ENCODE data around the gene PAPPA2.

The PAPPA2 gene

DNA sequence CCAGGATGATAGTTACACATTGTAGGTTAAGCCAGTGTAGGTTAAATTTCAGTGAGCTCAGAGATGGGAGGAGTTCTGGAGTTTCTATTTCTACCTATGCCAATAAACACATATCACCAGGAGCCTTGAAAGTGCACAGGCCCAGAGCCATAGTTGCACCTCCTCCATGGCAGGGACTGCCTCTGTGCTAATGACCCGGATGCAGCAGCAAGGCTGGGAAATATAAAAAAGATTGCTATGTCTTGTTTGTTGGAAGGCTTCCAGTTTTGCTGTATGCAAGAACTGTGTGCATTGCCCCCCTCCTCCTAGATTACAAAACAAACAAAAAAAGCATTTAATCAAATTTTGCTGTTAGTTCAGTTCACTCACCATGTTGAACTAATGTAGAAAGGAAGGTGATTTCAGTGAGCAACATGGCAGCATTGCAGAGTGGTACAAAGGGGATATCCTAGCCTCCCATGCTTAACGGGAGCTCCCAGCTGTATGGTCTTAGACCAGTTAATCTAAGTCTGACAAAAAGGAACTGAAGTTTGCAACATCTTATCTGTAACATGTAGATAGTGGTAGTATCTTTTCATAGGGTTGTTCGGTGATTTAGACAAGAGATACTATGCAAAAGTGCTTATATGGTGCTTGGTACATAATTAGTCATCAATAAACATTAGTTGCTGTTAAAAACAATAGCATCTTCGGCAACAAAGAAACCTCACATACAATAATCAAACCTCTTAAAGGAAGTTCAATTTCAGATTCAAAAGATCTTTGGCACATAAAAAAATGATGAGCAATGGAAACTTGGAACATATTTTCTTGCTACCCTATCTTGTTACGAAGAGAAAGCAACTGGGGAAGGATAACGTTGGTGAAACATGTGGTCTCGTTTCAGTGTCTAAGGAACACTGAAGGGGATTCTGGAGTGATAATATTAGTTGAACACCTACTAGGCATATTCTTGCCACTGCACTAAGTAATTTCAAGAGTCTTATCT is 392.1 kb downstream of the PAPPA2 start:
- Mint-ChIP-seq H3K4me3 (no peak overlapping the region), H3K9me3 (ENCODE audit: low read depth) (no peaks in the 10 kb centered on the region), H3K36me3 (no peaks in the 10 kb centered on the region), H3K27ac (no peak overlapping the region), H3K4me1 (ENCODE audit: low read depth) (no peaks in the 10 kb centered on the region), H3K27me3 (peaks cover 5% of the 10 kb centered on the region)

GRCh38 chr1:176857632-176858031 is 394.7 kb downstream of the PAPPA2 start:
- no peak overlapping the region for H3K27ac Mint-ChIP-seq
- peaks cover 7% of the 10 kb centered on the region for H3K9me3 Mint-ChIP-seq (ENCODE audit: low read depth)
- no peaks in the 10 kb centered on the region for H3K36me3 Mint-ChIP-seq
- no peaks in the 10 kb centered on the region for H3K4me1 Mint-ChIP-seq (ENCODE audit: low read depth)
- no peak overlapping the region for H3K4me3 Mint-ChIP-seq
- peaks cover 3% of the 10 kb centered on the region for H3K27me3 Mint-ChIP-seq

DNA sequence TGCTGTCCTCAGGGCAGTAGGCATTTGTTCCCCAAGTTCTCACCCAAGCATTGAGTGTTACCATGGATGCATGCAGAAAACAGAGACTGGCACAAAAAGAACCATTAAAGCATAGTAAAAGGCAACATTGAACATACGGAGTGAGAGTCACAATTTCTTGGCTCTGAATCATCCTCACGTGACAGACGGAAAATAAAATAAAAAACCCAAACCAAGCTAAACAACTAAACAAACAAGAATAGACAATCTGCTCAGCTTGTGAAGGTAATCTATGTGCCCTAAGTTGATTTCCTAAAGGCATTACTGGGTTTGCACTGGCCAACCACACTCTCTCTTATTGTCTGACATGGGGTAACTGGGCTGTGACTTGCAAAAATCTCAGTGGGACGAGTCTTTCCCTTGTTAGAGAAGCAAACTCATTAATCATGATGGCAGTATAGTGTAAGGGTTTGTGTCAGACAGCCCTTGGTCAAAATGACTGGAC is 395.5 kb downstream of the PAPPA2 start:
- H3K36me3 Mint-ChIP-seq: no peaks in the 10 kb centered on the region
- H3K9me3 Mint-ChIP-seq (ENCODE audit: low read depth): peaks cover 7% of the 10 kb centered on the region
- H3K4me1 Mint-ChIP-seq (ENCODE audit: low read depth): no peaks in the 10 kb centered on the region
- H3K27ac Mint-ChIP-seq: no peak overlapping the region
- H3K4me3 Mint-ChIP-seq: no peak overlapping the region
- H3K27me3 Mint-ChIP-seq: peaks cover 3% of the 10 kb centered on the region

GRCh38 chr1:176863613-176864012 is 400.6 kb downstream of the PAPPA2 start:
- H3K36me3 Mint-ChIP-seq: no peaks in the 10 kb centered on the region
- no peak overlapping the region for H3K4me3 Mint-ChIP-seq
- H3K27ac Mint-ChIP-seq: no peak overlapping the region
- peaks cover 3% of the 10 kb centered on the region for H3K27me3 Mint-ChIP-seq
- peaks cover 7% of the 10 kb centered on the region for H3K9me3 Mint-ChIP-seq (ENCODE audit: low read depth)
- no peaks in the 10 kb centered on the region for H3K4me1 Mint-ChIP-seq (ENCODE audit: low read depth)

DNA sequence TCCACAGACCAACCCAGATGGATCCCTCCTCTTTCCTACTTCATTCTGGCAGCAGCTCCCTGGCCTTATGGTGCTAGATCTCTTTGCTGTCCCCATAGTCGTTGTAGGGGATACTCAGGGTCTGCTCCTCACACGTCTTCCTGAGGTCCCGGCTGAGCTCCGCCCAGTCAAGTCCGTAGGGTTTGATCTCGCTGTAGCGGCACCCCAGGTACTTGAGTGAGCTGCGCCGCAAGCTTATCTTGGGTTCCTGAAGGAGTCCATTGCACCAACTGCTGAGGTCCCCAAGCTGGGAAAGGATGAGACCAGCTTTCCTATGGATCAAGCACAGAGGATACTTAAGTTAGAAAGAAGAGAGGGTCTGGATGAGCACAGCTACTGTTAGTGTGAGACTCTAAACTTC is 401.2 kb downstream of the PAPPA2 start:
- no peaks in the 10 kb centered on the region for H3K36me3 Mint-ChIP-seq
- no peak overlapping the region for H3K27ac Mint-ChIP-seq
- no peaks in the 10 kb centered on the region for H3K4me1 Mint-ChIP-seq (ENCODE audit: low read depth)
- H3K9me3 Mint-ChIP-seq (ENCODE audit: low read depth): peaks cover 7% of the 10 kb centered on the region
- no peak overlapping the region for H3K4me3 Mint-ChIP-seq
- peaks cover 3% of the 10 kb centered on the region for H3K27me3 Mint-ChIP-seq

GRCh38 chr1:176866011-176866714 is 403.2 kb downstream of the PAPPA2 start:
- no peak overlapping the region for H3K27ac Mint-ChIP-seq
- H3K27me3 Mint-ChIP-seq: no peaks in the 10 kb centered on the region
- no peak overlapping the region for H3K4me3 Mint-ChIP-seq
- H3K4me1 Mint-ChIP-seq (ENCODE audit: low read depth): no peaks in the 10 kb centered on the region
- H3K9me3 Mint-ChIP-seq (ENCODE audit: low read depth): peaks cover 5% of the 10 kb centered on the region
- no peaks in the 10 kb centered on the region for H3K36me3 Mint-ChIP-seq

DNA sequence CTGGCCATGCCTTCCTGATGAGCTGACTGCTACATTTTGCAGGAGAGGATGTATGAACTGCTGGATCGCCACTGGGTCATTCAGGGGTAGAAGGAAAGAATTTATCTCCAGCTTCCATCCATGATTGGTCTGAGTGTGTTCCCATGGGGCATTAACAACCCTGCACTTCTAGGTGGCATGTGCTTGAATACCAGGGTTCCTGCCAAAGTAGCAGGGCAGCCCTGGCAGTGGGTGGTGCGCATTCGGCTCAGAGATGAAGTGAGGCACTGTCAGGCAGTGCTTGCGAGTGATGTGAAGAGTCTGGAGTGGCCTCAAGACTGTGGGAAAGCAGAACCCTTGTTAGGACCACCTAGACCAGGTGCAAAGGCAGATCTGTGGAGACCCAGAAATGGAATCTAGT is 406.6 kb downstream of the PAPPA2 start:
- Mint-ChIP-seq H3K9me3 (ENCODE audit: low read depth) (no peaks in the 10 kb centered on the region), H3K36me3 (no peaks in the 10 kb centered on the region), H3K4me3 (no peak overlapping the region), H3K27ac (no peak overlapping the region), H3K4me1 (ENCODE audit: low read depth) (no peaks in the 10 kb centered on the region), H3K27me3 (no peaks in the 10 kb centered on the region)

DNA sequence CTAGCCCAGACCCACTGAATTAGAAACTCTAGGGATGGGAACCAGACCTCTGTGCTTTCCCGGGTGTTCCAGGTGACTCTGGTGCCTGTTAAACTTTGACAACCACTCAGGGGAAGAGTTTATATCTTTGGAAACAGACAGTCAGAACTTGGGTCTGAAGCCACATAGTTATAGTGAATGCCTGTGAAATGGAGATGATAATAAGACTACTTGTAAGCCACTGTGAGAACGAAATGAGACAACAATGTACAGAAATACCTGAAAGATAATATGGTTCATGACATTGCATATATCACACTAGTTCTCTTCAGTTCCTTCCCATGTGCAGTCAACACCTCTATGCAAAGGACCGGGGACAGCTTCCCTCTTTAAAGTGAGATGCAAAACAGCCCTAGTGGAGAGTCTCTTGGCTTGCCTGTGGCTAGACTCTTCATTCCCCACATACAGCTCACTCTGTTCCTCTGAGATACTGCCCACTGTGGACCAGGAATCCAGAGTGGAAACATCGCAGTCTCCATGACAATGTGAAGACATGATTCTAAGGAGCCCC is 414.1 kb downstream of the PAPPA2 start:
- H3K36me3 Mint-ChIP-seq: no peaks in the 10 kb centered on the region

GRCh38 chr1:176877557-176877956 is 414.6 kb downstream of the PAPPA2 start:
- H3K4me1 Mint-ChIP-seq (ENCODE audit: low read depth): no peaks in the 10 kb centered on the region
- no peaks in the 10 kb centered on the region for H3K36me3 Mint-ChIP-seq
- no peaks in the 10 kb centered on the region for H3K9me3 Mint-ChIP-seq (ENCODE audit: low read depth)
- H3K27ac Mint-ChIP-seq: no peak overlapping the region
- no peak overlapping the region for H3K4me3 Mint-ChIP-seq
- no peaks in the 10 kb centered on the region for H3K27me3 Mint-ChIP-seq

More for the DNA sequence above, 414.1 kb downstream of the PAPPA2 start:
- Mint-ChIP-seq H3K4me3 (no peak overlapping the region), H3K9me3 (ENCODE audit: low read depth) (no peaks in the 10 kb centered on the region), H3K27ac (no peak overlapping the region), H3K27me3 (no peaks in the 10 kb centered on the region), H3K4me1 (ENCODE audit: low read depth) (no peaks in the 10 kb centered on the region)

- Mint-ChIP-seq H3K4me1 (ENCODE audit: low read depth) (no peaks in the 10 kb centered on the region), H3K36me3 (no peaks in the 10 kb centered on the region), H3K27me3 (no peaks in the 10 kb centered on the region), H3K9me3 (ENCODE audit: low read depth) (no peaks in the 10 kb centered on the region), H3K27ac (no peak overlapping the region), H3K4me3 (no peak overlapping the region)
Measured at GRCh38 chr1:176878750-176879536, 416.0 kb downstream of the PAPPA2 start.

- Mint-ChIP-seq H3K36me3 (no peaks in the 10 kb centered on the region), H3K4me1 (ENCODE audit: low read depth) (no peaks in the 10 kb centered on the region), H3K4me3 (no peak overlapping the region), H3K9me3 (ENCODE audit: low read depth) (no peaks in the 10 kb centered on the region), H3K27ac (no peak overlapping the region), H3K27me3 (no peaks in the 10 kb centered on the region)
Measured at GRCh38 chr1:176879784-176880620, 417.0 kb downstream of the PAPPA2 start.

DNA sequence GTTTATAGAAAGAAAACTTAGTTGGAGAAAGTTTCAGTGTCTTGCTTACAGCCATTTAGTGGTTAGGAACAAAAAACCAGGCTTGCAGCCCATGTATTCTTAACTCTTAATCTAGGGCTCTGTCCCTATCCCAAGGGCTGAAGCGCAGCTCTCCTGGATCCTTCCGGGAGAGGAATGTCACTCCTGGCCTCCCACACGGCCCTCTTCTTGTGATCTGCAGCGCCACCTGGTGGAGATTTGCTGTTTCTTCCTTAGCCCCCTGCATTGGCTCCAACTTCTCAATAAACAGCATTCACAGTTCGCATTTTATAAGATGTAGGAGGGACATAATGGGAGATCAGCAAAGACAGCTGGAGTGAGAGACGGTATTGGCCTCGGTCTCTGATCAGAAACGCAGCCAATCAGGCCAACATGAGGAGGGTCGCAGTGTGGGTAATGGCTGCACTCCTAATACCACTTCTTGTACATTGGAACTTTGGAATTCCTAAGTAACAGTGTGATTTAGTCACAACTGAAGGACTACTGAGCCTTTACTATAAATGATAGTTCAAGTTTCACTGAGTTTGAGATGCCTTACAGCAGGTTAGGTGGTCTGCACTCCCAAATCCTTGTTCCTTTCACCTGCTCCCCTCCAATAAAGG is 418.1 kb downstream of the PAPPA2 start:
- Mint-ChIP-seq H3K36me3 (no peaks in the 10 kb centered on the region), H3K4me3 (no peak overlapping the region), H3K27ac (no peak overlapping the region), H3K4me1 (ENCODE audit: low read depth) (no peaks in the 10 kb centered on the region), H3K27me3 (no peaks in the 10 kb centered on the region), H3K9me3 (ENCODE audit: low read depth) (no peaks in the 10 kb centered on the region)

DNA sequence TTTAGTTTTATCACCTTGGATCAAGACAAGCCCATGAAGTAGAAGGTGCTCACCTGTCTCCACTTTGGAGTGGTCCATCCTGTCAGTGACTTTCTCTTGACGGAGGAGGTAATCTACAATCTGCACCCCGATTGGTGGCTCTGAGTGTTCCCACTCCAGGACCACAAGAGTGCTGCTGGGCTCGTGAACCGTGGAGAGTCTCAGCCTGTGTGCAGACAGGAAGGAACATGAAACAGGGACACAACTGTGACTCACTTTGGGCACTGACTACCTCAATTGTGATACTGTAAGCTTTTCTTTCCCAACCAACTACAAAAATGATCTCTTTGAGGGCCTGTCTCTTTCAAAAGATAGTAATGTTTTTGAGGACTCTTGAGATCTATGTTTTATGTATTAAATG is 421.3 kb downstream of the PAPPA2 start:
- no peaks in the 10 kb centered on the region for H3K36me3 Mint-ChIP-seq
- no peak overlapping the region for H3K27ac Mint-ChIP-seq
- peaks cover 3% of the 10 kb centered on the region for H3K27me3 Mint-ChIP-seq
- H3K4me1 Mint-ChIP-seq (ENCODE audit: low read depth): no peaks in the 10 kb centered on the region
- H3K4me3 Mint-ChIP-seq: no peak overlapping the region
- no peaks in the 10 kb centered on the region for H3K9me3 Mint-ChIP-seq (ENCODE audit: low read depth)

Data from activated naive CD8-positive, alpha-beta T cell (primary cell).